K562 (cell line): ENCODE results near the gene LHX5. TPM values are rescaled to one million over a fixed set of nuclear protein-coding genes. Genes with fewer than 3 reads are reported as not detected.

ENCODE experiments used
- BDP1 ChIP-seq: IDR thresholded peaks from 3 replicates; pipeline ENCODE4 v1.6.1; 2011; ENCODE audit not compliant: insufficient read length, insufficient read depth
- DEAF1 ChIP-seq: fragments of 450-650 bp; formaldehyde crosslinking; IDR thresholded peaks from 2 replicates; pipeline ENCODE4 v1.4.0; 2020; ENCODE audit warnings: mild to moderate bottlenecking, moderate library complexity
- DMBX1 ChIP-seq: fragments of 250-450 bp; sonication (Bioruptor Pico); IDR thresholded peaks from 2 replicates; pipeline ENCODE4 v1.8.0; 2022; ENCODE audit warnings: inconsistent platforms, mild to moderate bottlenecking, moderate library complexity, borderline replicate concordance
- FOXJ2 ChIP-seq: fragments of 200-800 bp; sonication (Bioruptor generic); IDR thresholded peaks from 2 replicates; pipeline ENCODE4 v1.6.1; 2016; ENCODE audit warnings: missing genetic modification characterization, missing compliant biosample characterization
- HMGXB4 ChIP-seq: sonication (generic); formaldehyde crosslinking; IDR thresholded peaks from 2 replicates; pipeline ENCODE4 v1.8.1; 2023; ENCODE audit warnings: mild to moderate bottlenecking, missing genetic modification reagents
- MCM7 ChIP-seq, 2 experiments: fragments of 450-650 bp; IDR thresholded peaks; 2 replicates each; pipeline ENCODE4 v1.6.1; 2016 to 2018
- REST ChIP-seq, 2 experiments: fragments of 450-650 bp; formaldehyde crosslinking in 1 of 2; IDR thresholded peaks; 2 replicates each; pipeline versions ENCODE4 v1.4.0 to v1.6.1; 2014 to 2020; ENCODE audit warnings: mild to moderate bottlenecking in 2 of 2, borderline replicate concordance in 1 of 2, low read depth in 1 of 2
- RUNX1 ChIP-seq: sonication (generic); IDR thresholded peaks from 2 replicates; pipeline ENCODE4 v1.6.1; 2016; ENCODE audit warnings: antibody characterized with exemption, low read depth
- SMARCA5 ChIP-seq: fragments of 450-650 bp; IDR thresholded peaks from 2 replicates; pipeline ENCODE4 v1.6.1; 2016
- SPI1 ChIP-seq: IDR thresholded peaks from 2 replicates; pipeline ENCODE4 v1.6.1; 2011; ENCODE audit warnings: low read depth, low read length, control low read depth, borderline replicate concordance
- SREBF1 ChIP-seq: fragments of 150-350 bp; IDR thresholded peaks from 2 replicates; pipeline ENCODE4 v1.6.1; 2014; ENCODE audit warnings: antibody characterized with exemption, low read depth, low read length, borderline replicate concordance
- THAP12 ChIP-seq: fragments of 250-450 bp; sonication (Bioruptor Pico); IDR thresholded peaks from 2 replicates; pipeline ENCODE4 v1.9.0; 2021; ENCODE audit warnings: mild to moderate bottlenecking, inconsistent platforms
- polyA plus RNA-seq, 8 experiments: library from polyadenylated mRNA; depleted of rRNA in 4 of 8; stranded (reverse) in 5 of 8; unstranded in 3 of 8; fragments of >200 nt; fragmentation: Nextera tagmentation in 2 of 8; fragmentation: Illumina TruSeq in 1 of 8; extraction: Ambion mirVana in 2 of 8; extraction: Trizol in 1 of 8; gene quantifications; 2 replicates each; pipeline versions ENCODE4 v1.2.1 to v1.2.3, GENCODE V29; 2011 to 2014; ENCODE audit warnings: inconsistent platforms in 1 of 8, missing spikeins in 1 of 8
- total RNA-seq, 7 experiments: library from RNA; depleted of rRNA in 6 of 7; stranded (reverse); fragments of >200 nt in 6 of 7; fragmentation: Illumina TruSeq in 2 of 7; extraction: Trizol in 2 of 7; gene quantifications; 2 replicates each; pipeline versions ENCODE4 v1.2.1 to v1.2.3, GENCODE V29; 2011 to 2021; ENCODE audit warnings: low replicate concordance in 1 of 7

LHX5 gene
- total and polyA plus RNA-seq, 9 of the 15 experiments (the other 6 are each of a cell fraction or from before 2014, with no cell fraction given), result 0.04 to 0.17 (median 0.05) TPM; not detected in 6

- peak; percentile 82 for TF ChIP-seq REST (IDR thresholded peaks at IDR 0.05; ENCODE audit: borderline replicate concordance)
- TF ChIP-seq REST (CRISPR knock-in tag; IDR thresholded peaks at IDR 0.05; ENCODE audit: low read depth), result no peak
- TF ChIP-seq FOXJ2 (tag), result no peak
- 0 out of 2 replicates have a peak, but pooled peaks have one; percentile 42 for TF ChIP-seq HMGXB4 (CRISPR knock-in tag)
- TF ChIP-seq SREBF1, result no peak
- no peak for TF ChIP-seq RUNX1
- 0 out of 2 replicates have a peak, but pooled peaks have one; percentile 17 for TF ChIP-seq SPI1
- no peak for TF ChIP-seq DMBX1
- no peak for TF ChIP-seq MCM7 (IDR thresholded peaks at IDR 0.05)
- no peak for TF ChIP-seq THAP12 (CRISPR knock-in tag)
- TF ChIP-seq BDP1, result no peak
- TF ChIP-seq DEAF1, result peak; percentile 53; the same call in 1 of the 2 replicates
- peak; percentile 96 for TF ChIP-seq SMARCA5
Measured at GRCh38 chr12:113424915-113425823, 46.5 kb downstream of the LHX5 start (continued).
